ENCODE data around the gene LGALS4. TPM values are rescaled to one million over a fixed set of nuclear protein-coding genes. Genes with fewer than 3 reads are reported as not detected.
"Not testable (repeated sequence)": the region's sequence is repeated elsewhere in the genome, so short reads cannot be mapped to it uniquely, and the experiment has no call there.

LGALS4 gene
- total RNA-seq, 1 donor from 2014 or later: 9.2 TPM

DNA sequence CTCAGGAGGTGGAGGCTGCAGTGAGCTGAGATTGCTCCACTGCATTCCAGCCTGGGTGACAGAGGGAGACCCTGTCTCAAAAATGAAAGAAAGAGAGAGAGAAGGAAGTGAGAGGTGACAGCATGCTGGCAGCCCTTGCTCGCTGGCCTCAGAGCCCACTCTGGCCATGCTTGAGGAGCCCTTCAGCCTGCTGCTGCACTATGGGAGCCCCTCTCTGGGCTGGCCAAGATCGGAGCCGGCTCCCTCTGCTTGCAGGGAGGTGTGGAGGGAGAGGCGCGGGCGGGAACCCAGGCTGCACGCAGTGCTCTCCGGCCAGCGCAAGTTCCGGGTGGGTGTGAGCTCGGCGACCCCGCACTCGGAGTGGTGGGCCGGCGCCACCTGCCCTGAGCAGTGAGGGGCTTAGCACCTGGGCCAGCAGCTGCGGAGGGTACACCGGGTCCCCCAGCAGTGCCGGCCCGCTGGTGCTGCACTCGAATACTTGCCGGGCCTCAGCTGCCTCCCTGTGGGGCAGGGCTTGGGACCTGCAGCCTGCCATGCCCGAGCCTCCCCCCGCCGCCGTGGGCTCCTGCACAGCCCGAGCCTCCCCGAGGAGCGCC, 8.6 kb upstream of the LGALS4 start:
- DNase-seq (ENCODE audit: low spot score): not testable (repeated sequence)

DNA sequence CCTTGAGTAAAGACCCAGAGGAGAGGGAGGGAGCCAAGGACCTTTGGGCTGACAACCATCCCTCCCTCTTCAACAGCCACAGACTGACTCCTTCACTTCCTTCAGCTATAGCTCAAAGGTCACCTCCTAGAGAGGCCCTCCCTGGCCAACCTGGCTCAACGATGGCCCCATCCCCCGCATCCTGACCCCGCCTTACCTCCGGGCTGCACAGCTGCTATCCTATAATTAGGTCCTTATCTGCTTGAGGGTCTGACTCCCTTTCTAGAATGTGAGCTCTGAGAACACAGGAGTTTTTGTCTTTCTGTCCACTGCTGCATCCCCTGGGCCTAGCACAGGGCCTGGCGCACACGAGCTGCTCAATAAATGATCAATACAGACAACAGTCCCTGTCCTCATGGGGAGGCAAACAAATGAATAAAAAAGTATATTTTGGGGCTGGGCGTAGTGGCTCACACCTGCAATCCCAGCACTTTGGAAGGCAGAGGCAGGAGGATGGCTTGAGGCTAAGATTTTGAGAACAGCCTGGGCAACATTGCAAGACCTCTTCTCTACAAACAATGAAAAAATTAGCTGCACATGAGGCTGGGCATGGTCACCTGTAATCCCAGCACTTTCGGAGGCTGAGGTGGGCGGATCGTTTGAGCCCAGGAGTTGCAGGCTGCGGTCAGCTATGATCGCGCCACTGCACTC, 6.6 kb upstream of the LGALS4 start:
- DNase-seq (ENCODE audit: low spot score): no peak

DNA sequence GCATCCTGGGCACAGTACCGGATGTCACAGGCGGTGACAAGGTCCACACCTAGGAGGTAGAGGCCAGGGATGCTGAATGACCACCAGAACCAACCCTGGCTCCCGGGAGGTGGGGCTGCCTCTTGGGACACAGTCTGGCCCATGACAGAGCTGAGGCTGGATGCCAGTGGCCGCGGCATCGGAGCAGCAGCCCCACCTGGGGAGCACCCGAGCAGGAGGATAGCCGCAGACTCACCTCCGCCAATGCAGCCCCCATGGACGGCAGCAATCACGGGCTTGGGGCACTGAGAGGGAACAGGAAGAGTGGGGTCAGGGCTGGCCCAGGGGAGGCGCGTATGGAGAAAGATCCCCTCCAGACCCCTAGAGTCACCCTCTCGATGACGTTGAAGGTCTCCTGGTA, 4.3 kb upstream of the LGALS4 start:
- DNase-seq (ENCODE audit: low spot score): no peak

DNA sequence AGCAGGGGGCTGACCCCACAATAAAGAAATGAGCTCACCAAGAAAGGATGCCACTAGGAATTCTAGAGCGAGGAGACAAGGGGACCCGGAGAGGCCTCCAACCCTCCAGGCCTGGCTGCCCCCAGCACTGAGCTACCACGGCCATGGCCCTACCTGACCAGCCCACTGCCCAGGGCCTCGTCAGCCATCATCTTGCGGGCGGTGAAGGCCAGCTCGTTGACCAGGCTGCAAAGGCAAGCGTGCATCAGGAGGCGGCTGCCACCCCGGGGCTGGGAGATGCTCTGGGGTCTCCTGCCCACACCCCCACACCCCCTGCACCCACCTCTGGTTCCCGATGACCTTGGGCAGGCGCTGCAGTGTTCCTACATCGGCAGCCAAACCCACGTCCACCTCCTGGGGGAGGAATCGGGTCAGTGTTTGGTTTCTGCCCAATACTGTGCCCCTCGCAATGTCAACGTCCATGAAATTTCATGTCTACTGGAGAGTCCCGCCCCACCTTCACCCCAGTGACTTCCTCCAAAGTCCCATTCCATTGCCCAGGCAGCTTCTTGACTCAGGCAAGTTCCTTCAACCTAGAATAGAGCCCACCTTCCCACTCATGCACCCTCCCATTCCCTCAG, 3.5 kb upstream of the LGALS4 start:
- no peak for DNase-seq (ENCODE audit: low spot score)

DNA sequence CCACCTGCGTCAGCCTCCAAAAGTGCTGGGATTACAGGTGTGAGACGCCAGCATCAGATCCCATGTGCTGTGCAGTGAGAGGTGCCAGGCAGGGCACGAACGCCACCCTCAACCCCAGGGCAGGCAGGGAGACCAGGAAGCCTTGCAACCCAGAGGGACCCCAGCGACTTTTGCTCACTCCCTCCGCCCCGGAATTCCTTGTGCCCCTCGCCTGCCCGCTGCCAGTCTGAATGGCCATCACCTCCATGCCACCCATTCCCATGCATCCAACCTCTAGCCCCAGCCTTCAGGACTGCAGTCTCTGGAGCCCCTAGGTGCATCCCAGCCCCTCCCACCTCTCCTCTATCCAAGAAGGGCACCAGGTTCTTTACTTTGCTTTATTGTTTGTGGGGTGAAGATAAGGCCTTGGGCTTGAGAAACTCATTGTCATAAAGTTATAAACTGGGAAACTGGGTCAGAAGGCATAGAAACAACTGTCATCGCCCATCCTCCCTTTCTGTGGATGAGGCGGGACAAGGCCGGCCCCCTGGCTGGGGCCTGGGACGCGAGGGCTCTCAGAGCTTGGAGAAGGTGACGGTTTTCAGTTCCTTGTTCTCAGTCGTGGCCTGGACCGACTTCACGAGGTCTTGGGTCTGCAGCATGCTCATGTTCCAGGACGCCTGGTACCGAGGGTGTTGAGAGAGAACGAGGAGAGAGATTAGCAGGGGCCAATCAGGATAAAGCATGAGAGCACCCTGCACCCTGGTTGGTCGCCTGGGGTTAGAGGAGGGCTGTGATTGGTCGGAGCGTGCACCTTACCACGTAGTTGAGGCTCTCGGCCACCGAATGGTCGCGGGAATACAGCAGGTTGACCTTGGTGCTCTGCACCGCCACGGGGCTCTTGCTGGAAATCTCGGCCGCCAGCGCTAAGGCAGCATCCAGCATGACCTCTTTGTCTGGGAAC, 2.6 kb upstream of the LGALS4 start:
- DNase-seq (ENCODE audit: low spot score): no peak

DNA sequence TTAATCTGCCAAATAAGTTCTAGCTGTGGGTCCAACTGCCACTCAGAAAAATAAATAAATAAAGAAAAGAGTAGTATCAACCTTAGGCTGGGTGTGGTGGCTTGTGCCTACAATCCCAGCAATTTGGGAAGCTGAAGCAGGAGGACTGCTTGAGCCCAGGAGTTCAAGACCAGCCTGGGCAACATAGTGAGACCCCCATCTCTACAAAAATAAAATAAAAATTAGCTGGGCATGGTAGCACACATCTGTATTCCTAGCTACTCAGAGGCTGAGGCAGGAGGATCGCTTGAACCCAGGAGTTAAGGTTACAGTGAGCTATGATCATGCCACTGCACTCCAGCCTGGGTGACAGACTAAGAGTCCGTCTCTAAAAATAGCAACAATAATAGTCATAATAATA, 1.2 kb upstream of the LGALS4 start:
- DNase-seq (ENCODE audit: low spot score): not testable (repeated sequence)

DNA sequence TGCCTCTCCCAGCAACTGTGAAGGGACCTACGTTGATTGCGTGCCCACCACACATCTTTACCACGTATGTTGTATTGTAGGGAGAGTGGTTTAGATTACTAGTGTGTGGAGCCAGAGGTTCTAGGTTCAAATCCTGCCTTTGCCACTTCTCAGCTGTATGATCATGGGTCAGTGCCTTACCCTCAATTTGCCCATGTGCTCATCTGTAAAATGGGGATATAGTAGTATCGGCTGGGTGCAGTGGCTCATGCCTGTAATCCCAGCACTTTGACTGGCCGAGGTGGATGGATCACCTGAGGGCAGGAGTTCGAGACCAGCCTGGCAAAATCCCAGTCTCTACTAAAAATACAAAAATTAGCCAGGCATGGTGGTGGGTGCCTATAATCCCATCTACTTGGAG, 578 bp upstream of the LGALS4 start:
- DNase-seq (ENCODE audit: low spot score): no peak

DNA sequence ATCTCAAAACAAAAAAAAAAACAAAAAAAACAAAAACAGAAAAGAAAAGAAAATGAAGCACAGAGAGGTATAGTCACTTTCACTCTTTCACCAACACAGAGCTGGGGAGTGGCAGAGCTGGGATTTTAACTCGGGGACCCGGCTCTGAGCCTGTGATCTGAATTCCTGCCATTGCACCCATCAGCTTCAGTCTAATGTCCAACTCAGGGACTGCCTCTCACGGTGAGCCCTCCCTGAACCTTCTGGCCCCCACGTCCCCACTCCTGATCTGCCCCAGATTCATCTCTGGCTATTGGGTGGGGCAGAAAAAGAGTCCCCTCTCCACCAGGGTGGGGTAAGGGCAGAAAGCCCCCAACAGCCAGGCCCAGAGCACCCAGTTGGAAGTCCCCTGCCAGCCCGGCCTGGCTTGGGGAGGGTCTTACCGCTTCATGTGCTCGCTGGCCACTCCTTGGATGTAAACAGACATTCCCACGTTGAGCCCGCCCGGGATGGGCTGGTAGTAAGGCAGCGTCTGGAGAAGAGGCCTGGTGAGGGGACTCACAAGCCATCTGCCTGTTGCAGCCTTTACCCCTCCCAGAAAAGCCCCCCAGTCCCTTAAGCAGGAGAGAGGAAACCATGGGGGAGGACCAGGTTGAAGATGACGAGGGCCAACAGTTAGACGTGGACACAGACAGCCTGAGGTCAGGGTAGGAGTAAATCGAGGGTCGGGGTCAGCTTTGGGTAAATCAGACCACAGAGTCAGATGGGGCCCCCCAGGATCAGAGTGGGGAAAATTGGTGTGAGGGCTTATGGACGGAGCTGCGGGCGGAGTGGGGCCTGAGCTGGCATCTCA, 520 bp downstream of the LGALS4 start:
- no peak for DNase-seq (ENCODE audit: low spot score)

DNA sequence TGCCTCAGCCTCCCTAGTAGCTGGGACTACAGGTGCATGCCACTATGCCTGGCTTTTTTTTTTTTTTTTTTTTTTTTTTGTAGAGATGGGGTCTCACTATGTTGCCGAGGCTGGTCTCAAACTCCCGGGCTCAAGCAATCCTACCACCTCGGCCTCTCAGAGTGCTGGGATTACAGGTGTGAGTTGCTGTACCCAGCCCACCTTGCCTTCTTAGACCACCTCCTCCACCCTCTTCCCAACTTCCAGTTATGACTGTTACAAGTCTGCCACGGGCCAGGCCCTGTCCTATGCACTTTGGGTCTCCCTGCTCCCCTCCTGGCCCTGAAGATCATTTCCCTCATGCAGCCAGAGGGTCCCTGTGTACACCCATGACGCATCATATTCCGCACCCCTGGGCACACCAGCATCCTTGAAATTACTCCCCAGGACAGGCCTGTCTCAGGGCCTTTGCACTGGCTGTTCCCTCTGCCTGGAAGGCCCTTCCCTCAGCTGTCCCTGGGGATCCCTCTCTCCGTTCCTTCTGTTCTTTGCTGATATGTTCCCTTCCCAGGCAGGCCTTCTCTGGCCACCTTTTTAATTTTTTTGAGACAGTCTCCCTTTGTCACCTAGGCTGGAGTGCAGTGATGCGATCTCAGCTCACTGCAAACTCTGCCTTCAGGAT, 3.0 kb downstream of the LGALS4 start:
- no peak for DNase-seq (ENCODE audit: low spot score)

DNA sequence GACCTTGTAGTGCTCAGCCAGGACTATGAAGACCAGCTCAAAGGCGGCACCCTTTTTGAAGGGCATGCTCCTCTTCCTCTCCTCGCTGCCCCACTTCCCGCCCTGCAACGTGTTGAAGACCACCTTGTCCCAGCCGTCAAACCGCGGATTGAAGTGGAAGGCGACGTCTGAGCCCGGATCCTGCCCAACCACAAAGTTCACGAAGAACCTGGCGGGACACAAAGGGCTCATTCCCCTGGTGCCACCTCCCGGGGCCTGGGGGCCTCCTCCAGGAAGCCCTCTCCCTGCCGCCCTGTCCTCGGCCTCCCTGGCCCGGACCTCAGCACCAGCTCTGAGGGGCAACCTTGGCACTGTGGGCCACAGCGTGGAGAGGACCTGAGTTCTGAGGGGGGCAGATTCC, 4.0 kb downstream of the LGALS4 start:
- DNase-seq (ENCODE audit: low spot score): no peak

DNA sequence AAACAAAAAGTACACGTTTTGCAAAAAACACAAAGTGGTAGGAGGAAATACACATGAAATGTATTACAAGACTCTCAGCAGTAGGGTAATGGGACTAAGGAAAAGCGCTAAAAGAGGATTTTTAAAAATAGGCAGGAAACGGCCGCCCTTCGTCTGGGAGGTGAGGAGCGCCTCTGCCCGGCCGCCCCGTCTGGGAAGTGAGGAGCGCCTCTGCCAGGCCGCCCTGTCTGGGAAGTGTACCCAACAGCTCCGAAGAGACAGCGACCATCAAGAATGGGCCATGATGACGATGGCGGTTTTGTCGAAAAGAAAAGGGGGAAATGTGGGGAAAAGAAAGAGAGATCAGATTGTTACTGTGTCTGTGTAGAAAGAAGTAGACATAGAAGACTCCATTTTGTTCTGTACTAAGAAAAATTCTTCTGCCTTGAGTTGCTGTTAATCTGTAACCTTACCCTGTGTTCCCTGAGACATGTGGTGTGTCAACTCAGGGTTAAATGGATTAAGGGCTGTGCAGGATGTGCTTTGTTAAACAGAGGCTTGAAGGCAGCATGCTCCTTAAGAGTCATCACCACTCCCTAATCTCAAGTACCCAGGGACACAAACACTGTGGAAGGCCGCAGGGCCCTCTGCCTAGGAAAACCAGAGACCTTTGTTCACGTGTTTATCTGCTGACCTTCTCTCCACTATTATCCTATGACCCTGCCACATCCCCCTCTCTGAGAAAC, 5.2 kb downstream of the LGALS4 start:
- not testable (repeated sequence) for DNase-seq (ENCODE audit: low spot score)

DNA sequence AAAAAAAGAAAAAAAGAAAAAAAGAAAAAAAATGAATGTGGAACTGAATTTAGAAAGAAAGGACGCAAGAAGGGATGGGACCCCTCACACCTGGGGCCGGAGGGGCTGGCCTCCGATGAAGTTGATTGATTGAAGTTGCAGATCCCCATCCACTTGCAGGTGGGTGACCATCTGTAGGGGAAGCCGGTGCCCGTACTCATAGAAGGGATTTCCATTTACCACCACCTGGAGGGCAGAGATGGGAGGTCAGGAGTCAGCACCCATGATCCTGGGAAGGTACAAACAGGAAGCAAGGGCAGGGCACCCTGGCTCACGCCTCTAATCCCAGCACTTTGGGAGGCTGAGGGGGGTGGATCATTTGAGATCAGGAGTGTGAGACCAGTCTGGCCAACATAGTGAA, 6.4 kb downstream of the LGALS4 start:
- DNase-seq (ENCODE audit: low spot score): no peak

DNA sequence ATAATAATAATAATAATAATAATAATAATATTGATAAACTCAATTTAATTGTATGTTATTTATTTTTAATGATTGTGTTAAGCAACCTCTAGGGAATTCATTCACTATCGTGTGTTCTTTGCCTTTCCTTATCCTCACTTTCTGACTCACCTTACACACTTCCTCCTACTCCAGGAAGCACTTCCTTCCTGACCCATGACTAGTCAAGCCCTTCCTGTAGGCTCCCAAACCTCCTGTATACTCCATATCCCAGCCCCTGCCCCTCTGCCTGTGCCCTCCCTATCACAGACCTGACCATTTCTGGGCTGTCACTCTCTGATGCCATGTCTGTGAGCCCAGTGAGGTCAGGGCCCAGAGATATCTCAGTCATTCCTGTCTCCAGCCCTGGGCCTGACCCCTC, 7.6 kb downstream of the LGALS4 start:
- no peak for DNase-seq (ENCODE audit: low spot score)

DNA sequence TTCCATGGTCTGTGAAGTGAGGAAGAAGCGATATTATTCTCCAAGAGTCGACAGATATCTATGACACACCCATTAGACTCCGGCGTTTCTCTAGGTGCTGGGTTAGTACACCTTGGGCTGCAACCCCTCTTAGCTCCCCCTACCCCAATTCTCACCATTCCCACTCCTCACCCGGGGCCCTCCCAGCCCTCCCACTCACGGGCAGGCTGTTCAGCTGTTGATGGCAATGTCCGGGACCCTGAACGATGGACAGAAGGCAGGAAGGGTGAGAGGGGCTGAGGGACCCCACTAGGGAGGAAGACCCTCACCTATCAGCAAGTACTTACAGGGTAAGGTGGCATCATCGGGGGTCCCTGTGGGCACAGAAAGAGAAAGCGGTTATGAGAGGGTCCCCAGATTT, 9.2 kb downstream of the LGALS4 start:
- no peak for DNase-seq (ENCODE audit: low spot score)

DNA sequence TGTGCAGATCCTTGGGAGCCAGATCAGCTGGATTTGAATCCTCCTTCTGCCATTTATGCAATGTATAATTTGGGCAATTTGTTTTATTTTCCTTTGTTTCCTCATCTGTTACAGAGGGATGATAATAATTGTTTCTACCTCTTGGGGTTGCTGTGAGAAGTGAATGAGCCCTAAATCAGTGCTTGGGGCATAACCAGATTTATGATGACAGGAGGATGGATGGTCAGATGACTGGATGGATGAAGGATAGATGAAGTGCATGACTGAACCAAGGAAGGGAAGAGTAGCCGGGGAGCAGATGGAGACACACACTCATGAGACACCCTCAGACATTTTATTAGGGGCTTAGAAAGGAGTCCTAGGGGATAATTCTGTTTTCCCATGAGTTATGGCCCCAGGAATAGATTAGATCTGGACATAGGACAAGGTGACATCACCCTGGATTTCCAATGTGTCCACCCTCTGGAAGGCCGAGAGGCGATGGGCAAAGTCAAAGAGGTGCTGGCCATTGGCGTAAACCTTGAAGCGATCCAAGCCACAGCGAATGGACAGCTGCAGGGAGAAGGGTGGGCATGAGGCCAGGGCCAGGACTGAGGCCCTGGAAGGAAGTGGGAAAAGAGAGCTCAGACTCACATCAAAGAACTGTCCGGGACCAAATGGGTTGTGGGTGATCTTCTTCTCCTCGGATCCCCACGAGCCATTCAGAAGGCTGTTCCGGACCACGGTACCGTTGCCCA, 11.2 kb downstream of the LGALS4 start:
- no peak for DNase-seq (ENCODE audit: low spot score)

DNA sequence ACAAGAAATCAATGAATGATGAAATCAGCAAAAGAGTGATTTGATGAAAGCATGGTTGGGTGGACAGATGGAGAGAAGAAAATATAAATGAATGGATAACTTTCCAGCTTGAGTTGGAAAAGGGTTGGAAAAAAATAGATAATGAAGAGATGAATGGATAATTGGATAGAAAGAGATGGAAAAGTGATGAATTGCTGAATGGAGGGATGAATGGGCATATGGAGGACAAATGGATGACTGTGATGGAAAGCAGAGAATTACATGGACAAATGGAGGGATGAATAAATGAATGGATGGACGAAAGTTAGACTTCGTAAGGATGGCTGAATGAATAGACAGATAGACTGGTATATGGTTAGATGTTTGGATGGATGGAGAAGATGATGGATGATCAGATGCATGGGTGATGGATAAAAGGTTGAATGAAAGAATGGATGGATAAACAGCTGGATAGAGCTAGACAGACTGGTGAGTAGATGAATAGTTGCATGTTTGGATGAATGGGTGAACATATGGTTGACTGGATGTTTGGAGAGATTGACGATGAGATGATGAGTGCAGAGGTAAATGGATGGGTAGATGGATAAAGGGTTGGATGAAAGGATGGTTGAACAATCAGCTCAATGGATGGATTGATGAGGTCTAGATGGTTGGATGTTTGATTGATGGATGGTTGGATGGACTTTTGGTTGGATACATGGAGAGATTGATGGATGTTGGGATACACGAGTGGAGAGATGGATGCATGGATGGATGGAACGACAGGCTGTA, 12.0 kb downstream of the LGALS4 start:
- DNase-seq (ENCODE audit: low spot score): no peak

DNA sequence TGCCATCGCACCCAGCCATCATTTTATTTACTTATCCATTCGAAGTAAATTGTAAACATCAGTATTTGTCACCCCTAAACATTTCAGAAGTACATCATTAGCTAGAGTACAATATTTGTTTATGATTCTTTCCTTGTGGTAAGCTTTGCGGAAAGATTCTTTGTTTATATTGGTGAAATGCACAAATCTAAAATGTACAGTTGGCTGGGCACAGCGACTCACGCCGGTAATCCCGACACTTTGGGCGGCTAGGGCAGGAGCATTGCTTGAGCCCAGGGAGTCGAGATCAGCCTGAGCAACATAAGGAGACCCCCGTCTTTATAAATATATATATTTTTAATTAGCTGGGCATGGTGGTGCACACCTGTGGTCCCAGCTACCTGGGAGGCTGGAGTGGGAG, 13.6 kb downstream of the LGALS4 start:
- no peak for DNase-seq (ENCODE audit: low spot score)

DNA sequence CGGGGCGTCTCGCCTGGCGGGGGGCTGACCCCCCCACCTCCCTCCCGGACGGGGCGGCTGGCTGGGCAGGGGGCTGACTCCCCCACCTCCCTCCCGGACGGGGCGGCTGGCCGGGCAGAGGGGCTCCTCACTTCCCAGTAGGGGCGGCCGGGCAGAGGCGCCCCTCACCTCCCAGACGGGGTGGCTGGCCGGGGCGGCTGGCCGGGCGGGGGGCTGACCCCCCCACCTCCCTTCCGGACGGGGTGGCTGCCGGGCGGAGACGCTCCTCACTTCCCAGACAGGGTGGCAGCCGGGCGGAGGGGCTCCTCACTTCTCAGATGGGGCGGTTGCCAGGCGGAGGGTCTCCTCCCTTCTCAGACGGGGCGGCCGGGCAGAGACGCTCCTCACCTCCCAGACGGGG, 15.0 kb downstream of the LGALS4 start:
- not testable (repeated sequence) for DNase-seq (ENCODE audit: low spot score)

DNA sequence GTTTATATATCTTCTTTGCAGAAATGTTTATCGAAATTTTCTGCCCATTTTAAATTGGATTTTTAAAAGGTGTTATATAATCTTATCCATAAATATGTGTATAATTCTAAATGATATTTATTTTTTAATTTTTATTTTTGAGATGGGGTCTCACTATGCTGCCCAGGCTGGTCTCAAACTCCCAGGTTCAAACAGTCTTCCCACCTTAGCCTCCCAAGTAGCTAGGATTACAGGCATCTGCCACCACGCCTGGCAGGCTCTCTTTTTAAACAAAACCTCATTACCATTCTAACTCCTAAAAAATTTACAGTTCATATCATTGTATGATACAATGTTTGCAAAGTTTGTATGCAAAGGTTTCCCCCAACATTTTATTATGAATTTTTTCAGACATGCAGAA, 16.6 kb downstream of the LGALS4 start:
- no peak for DNase-seq (ENCODE audit: low spot score)

Data from ureter (tissue), 1 donor.